Superior temporal gyrus (tissue), 1 donor: Measurements from ENCODE around the gene UQCC5.

Experiments
- DNase-seq: peaks from one replicate; pipeline ENCODE4 v3.0.0-alpha.2; 2016; ENCODE audit errors: extremely low spot score

UQCC5 gene

GRCh38 chr3:52570076-52570475, 33.7 kb downstream of the UQCC5 start:
- no peak for DNase-seq

- DNase-seq: no peak
Observed at GRCh38 chr3:52572221-52572620, 35.8 kb downstream of the UQCC5 start.

GRCh38 chr3:52574056-52574965, 37.9 kb downstream of the UQCC5 start:
- no peak for DNase-seq
